ENCODE data around the gene NPHS1.

NPHS1 gene

DNA sequence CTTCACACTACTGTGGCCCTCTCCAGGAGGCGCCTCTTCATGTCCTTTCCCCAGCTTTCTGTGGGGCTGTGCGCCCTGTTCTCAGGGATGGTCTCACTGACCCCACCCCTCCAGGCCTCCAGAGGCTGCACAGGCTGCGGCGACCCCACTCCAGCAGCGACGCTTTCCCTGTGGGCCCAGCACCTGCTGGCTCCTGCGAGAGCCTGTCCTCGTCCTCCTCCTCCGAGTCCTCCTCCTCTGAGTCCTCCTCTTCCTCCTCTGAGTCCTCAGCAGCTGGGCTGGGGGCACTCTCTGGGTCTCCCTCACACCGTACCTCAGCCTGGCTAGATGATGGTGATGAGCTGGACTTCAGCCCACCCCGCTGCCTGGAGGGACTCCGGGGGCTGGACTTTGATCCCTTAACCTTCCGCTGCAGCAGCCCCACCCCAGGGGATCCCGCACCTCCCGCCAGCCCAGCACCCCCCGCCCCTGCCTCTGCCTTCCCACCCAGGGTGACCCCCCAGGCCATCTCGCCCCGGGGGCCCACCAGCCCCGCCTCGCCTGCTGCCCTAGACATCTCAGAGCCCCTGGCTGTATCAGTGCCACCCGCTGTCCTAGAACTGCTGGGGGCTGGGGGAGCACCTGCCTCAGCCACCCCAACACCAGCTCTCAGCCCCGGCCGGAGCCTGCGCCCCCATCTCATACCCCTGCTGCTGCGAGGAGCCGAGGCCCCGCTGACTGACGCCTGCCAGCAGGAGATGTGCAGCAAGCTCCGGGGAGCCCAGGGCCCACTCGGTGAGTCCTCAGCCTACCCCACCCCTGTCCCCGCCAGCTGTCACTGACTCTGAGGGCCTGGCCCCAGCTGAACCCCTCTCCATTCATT lies 65.8 kb downstream of the NPHS1 start:
- no peak for DNase-seq

DNA sequence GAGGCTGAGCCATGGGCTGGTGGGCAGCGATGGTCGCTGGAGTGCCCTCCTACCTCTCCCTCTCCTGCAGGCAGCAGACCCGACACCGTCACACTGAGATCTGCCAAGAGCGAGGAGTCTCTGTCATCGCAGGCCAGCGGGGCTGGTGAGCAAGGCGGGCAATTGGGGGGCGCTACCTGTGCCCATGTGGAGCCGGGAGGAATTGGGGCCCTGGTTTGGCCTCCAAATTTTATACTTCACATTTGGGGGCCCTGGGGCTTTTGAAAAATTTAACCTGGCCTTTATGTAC lies 67.0 kb downstream of the NPHS1 start:
- DNase-seq, result no peak

DNA sequence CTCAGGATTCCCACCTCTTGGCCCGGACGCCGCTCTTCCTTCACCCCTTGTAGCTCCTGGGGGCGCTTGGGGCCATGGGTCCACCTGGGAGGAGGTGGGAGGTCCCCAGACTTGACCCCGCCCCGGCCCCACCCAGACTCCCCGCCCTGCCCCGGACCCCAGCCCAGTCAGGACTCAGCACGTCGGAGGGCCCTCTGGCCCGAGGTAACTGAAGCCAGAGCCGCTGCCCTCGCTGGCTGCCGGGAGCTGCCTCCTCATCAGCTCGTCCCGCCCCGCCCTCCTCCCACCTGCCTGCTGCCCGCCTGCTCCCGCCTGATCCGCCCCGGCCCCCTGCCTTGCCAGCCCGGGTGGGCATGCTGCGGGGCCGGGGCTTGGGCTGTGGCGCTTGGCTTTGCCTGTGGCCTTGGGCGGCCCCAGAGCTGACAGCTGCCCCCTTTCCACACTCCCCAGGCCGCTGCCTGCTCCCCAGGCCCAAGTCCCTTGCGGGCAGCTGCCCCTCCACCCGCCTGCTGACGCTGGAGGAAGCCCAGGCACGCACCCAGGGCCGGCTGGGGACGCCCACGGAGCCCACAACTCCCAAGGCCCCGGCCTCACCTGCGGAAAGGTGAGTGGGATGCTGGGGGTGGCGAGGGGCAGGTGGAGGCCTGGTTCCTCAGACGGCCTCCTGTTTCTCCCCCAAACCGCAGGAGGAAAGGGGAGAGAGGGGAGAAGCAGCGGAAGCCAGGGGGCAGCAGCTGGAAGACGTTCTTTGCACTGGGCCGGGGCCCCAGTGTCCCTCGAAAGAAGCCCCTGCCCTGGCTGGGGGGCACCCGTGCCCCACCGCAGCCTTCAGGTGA lies 67.6 kb downstream of the NPHS1 start:
- no peak for DNase-seq

DNA sequence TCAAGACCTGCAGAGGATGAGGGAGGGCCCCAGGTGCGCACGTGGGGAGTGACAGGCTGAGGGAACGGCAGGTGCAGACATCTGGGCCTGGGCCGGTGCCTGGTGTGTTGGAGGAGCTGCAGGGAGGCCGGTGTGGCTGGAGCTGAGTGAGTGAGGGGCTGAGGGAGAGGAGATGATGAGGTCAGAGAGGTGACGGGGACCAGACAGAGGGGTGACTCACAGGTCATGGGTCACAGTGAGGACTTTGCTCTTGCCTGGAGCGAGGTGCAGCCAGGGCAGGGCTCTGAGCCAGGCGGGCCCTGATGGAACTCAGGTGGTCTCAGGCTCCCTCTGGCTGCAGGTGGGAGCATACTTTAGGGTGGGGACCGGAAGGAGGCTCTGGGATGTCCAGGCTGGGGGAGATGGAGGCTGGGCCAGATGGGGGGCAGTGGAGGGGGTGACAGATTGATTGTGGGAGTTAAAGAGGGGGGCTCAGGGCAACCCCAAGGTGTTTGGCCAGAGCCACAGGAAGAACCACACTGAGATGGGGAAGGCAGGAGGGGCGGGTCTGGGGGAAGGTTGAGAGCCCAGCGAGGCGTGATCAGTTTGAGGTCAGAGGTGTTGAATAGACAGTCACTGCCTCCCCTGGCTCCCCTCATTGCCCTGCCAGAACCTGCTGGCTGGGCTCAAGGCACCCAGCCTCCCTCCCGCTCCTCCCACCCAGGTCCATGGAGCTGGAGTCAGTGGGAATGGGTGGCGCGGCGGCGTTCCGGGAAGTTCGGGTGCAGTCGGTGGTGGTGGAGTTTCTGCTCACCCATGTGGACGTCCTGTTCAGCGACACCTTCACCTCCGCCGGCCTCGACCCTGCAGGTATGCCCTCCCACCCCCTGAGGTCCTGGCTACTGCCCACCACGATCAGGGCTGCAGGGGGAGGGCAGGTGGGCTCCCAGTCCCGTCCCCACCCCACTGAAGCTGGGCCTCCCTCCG lies 68.6 kb downstream of the NPHS1 start:
- DNase-seq, result no peak

DNA sequence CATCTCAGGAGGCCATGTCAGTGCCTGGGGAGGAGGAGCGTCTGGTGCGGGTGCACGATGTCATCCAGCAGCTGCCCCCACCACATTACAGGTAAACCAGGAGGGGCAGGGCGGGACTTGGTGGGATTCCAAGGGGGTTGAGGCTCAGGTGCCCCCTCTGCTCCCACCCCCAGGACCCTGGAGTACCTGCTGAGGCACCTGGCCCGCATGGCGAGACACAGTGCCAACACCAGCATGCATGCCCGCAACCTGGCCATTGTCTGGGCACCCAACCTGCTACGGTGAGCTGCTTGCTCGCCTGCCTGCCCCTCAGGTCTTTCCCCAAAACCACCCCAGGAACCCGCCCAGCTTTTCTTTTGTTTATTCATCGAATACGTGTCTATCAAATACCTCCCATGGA lies 69.7 kb downstream of the NPHS1 start:
- no peak for DNase-seq

DNA sequence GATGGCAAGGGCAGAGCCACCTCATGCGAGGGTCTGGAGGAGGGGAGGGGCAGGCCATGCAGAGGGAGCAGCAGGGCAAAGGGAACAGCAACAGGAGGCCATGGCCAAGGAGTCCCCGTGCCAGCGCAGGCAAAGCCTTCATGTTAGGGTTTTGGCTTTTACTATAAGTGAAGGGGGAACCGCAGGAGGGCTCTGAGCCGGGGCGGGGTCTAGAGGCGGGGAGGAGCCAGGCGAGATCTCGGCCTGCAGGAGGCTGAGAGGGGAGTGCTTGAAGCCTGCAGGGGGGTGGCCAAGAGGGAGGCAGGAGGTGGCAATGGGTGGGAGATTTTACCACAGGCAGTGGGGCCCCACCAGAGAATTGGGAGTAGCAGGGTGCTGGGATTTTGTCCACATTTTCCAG lies 70.7 kb downstream of the NPHS1 start:
- DNase-seq, result no peak

DNA sequence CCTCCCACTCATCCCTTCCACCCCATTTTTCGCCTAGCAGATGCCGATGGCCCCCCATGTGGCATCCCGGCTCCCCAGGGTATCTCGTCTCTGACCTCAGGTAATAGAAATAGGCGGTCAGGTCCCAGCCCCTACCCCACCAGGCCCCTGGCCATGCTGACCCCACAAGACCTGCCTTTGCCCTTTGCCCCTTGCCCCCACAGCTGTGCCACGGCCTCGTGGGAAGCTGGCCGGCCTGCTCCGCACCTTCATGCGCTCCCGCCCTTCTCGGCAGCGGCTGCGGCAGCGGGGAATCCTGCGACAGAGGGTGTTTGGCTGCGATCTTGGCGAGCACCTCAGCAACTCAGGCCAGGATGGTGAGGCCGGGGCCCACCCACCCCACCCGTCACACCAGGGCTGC lies 71.6 kb downstream of the NPHS1 start:
- DNase-seq, result no peak

DNA sequence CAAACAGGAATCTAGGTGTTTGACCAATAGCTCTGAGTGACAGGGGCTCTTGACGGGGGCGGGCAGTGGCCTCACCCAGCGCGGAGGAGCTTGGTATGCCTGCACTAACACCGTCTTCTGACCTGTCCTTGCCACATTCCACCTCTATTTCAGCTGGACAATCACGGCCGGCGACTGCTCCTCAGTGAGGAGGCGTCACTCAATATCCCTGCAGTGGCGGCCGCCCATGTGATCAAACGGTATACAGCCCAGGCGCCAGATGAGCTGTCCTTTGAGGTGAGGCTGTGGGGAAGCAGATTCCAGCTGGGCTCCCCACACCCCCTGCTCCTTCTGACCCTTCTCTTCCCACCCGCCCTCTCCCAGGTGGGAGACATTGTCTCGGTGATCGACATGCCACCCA lies 72.2 kb downstream of the NPHS1 start:
- no peak for DNase-seq

DNA sequence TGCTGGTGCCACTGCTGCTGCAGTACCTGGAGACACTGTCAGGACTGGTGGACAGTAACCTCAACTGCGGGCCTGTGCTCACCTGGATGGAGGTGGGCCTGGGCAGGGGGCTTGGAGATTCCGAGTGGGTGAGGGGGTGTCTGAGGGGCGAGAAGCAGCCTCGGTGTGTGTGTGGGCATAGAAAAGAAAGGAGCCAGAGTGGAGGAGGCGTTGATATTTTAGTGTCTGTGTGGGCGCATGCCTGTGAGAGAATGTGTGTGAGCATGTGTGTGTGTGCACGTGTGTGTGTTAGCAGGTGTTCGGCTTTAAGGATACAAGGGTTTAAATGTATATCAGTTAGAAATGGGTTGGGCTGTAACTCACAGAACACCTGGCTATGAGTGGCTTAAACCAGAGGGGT lies 73.3 kb downstream of the NPHS1 start:
- no peak for DNase-seq

DNA sequence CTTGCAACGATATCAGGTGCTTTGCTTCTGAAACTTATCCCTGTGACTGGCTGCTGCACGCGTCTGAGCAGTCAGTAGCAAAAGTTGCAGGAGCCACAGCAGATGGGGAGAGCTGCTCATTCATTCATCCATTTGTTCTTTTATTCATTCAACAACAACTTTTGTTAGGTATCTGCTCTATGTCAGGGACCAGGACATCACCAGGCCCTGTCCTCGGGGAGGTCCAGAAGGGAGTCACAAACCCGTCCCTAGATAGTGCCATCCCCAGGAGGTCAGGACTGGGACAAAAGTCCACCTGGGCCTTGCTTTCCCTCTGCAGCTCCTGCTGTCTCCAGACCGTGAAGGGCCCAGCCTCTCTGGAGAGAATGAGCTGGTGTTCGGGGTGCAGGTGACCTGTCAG lies 74.3 kb downstream of the NPHS1 start:
- DNase-seq, result no peak

DNA sequence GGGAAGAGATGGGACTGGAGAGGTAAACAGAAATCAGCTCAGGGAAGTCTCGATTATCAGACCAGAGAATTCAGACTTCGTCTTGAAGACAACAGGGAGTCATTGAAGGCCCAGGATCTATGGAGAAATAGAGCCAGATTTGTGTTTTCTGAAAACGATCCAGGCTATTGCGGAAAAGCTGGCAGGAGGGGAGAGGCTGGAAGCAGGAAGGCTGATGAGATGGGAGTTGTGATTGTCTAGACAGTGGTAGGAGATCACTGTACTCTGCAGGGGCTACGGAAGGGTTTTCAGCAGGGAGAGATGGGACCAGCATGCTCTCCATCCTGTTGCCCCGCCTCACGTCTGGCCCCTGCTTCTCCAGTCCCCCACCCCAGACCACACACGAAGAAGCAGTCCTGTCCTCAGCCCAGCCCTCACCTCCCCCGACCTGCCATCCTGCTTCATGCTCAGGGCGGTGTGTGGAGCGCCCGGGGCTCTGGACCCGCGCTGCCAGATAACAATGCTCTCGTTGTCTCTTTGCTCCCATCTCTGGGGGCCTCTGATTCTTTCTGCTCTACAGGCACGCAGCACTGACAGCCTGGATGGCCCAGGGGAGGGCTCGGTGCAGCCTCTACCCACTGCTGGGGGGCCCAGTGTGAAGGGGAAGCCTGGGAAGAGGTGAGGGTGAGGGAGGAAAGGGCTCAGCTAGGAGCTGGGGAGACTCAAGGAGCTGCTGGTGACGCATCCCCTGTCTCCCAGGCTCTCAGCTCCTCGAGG lies 75.0 kb downstream of the NPHS1 start:
- no peak for DNase-seq

DNA sequence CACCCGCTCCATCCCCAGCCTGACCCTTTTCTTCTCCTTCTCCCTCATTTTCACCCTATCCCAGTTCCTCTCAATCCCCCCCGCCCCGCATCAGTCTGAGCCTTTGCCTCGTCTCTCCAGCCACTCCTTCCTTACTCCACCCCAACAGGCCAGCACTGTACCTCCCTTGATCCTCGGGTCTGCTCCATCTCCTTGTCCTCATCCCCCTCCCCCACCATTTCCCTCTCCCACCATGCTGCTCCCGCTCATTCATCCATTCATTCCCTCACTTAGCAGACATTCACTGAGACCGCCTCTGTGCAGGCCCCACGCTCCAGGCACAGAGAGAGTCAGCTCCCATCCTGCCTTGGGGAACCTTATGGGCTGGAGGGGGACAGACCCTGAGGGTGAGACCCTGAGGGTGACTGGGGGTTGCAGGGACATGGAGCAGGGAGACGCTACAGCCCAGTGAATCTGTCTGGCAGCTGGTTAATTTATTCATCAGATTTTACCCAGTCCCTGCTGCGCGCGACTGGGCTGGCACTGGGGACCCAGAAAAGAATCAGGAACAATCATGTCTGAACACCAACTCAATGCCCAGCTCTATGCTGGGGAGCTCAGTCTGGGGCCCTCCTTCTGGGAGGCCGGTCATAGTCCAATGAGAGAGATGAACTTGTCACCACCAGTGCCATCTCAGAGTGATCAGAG lies 76.1 kb downstream of the NPHS1 start:
- no peak for DNase-seq
